ENCODE results near the gene AKT3. TPM values are rescaled to one million over a fixed set of nuclear protein-coding genes. Genes with fewer than 3 reads are reported as not detected.

The AKT3 gene
- total RNA-seq, 2 experiments from 2014 or later, result 31.7 to 34.6 TPM

DNA sequence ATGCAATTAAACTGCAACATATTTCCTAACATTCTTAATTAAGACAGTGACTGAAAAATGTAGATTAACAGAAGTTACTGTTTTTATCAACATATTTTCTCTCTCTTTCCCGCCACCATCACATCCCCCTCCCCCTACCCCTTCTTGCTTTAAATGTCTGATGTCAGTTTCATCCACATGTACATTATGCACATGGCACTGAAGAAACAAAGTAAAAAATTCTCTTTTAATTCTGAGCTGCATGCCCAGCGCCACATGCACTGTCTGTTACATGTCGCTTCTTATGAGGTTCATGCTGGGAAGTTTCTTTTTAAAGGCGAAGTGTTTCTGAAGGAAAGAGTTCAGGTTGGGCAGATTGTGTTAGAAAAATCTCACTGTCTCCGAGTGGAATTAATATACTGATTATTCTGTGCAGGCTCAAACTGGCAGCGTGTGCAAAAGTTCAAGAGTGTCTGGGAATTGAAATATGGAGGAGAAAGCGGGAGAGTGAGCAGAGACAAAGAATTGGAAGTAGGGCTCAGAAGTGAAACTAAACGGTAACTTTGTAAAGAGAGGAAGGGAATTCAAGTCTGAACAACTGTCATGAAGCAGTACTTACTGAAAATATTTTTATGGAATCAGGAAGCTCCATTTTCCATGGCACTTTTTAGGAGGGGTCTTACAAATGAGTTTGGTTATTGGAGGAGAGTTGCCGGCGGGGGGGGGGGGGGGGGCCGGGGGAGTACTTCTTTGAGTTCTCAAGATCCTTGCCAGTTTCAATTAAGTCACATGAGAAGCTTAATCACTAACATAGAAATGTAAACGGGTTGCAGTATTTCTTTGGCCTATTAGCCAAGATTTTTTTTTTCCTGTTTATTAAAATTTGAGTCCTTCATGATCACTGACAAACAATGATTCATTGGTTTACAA lies 376.6 kb downstream of the AKT3 start:
- no peaks in the 10 kb centered on the region for H3K36me3 Mint-ChIP-seq (ENCODE audit: low read depth)
- intact Hi-C loops (cut with micrococcal nuclease), result loop anchor here (10.0 kb wide), 1 partner anchor 271 kb away; no protein-coding TSS in a partner anchor
- peak overlapping the region; percentile 53 for H3K27ac Mint-ChIP-seq
- peak overlapping the region; percentile 73 for H3K4me3 Mint-ChIP-seq
- ChIA-PET CTCF (no interaction called here), POLR2A (no interaction called here)
- no peaks in the 10 kb centered on the region for H3K9me3 Mint-ChIP-seq
- no peak for TF ChIP-seq CTCF (IDR thresholded peaks at IDR 0.05)
- H3K27me3 Mint-ChIP-seq, result no peaks in the 10 kb centered on the region
- H3K4me1 Mint-ChIP-seq (ENCODE audit: low read depth), result peaks cover 10% of the 10 kb centered on the region
- no peak for DNase-seq
- no peak for ATAC-seq

DNA sequence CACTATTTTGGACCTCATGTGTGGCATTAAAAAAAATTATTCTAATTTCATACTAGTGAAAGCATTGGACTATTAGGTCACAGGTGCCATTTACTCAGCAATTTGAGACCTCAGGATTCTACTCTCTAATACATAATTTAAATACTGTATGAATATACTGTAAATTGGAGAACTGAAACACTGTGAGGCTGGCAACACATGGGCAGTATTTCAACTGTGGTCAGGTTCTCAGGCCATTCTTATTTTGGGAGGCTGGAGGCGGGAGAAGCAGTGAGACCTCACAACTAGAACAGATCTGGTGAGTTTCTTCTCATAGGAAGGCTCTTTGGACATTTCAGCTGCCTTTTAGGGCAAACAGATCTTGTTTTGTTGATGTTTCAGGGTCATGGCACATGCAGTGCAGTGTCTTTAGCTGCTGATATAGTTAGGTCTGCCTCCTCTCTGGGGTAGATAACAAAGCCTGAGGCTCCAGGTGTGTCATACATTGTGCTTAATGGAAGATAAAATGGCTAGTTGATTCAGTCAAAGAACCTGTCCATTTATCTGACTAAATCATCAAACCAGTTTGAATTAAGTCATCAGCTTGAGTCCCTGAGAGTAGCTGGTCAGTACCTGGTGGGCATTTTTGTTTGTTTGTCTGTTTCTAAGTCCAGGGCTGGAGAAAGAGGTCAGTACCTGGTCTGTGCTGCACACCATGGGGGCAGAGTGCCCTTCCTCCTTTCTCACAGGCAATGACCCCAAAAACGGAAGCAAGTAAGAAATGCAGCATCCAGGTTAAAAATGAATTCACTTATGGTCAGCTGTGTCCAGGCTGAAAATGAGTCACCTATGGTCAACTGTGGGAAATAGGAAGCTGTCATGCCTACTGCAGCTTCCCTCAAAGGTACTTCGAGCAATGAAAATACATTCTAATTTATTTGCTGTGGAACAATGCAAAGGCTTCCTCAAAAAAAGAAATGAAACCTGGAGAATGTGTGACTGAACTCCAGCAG lies 378.0 kb downstream of the AKT3 start:
- no peak overlapping the region for H3K27ac Mint-ChIP-seq
- peaks cover 10% of the 10 kb centered on the region for H3K4me1 Mint-ChIP-seq (ENCODE audit: low read depth)
- ChIA-PET POLR2A (no interaction called here), CTCF (interaction anchor here (1.3 kb wide), 2 partner anchors 14 to 128 kb away, joined by 3 to 4 read pairs; no protein-coding TSS in a partner anchor)
- H3K27me3 Mint-ChIP-seq, result no peaks in the 10 kb centered on the region
- no peaks in the 10 kb centered on the region for H3K9me3 Mint-ChIP-seq
- intact Hi-C loops (cut with micrococcal nuclease), result loop anchor here (10.0 kb wide), 1 partner anchor 273 kb away; no protein-coding TSS in a partner anchor
- DNase-seq, result no peak
- no peak for TF ChIP-seq CTCF (IDR thresholded peaks at IDR 0.05)
- no peaks in the 10 kb centered on the region for H3K36me3 Mint-ChIP-seq (ENCODE audit: low read depth)
- ATAC-seq, result no peak
- no peak overlapping the region for H3K4me3 Mint-ChIP-seq

GRCh38 chr1:243471026-243471685 lies 378.9 kb downstream of the AKT3 start:
- intact Hi-C loops (cut with micrococcal nuclease), result loop anchor here (10.0 kb wide), 1 partner anchor 274 kb away; no protein-coding TSS in a partner anchor
- H3K27me3 Mint-ChIP-seq, result no peaks in the 10 kb centered on the region
- DNase-seq (no peak), ATAC-seq (no peak)
- no peaks in the 10 kb centered on the region for H3K36me3 Mint-ChIP-seq (ENCODE audit: low read depth)
- POLR2A ChIA-PET, result no interaction called here
- H3K4me1 Mint-ChIP-seq (ENCODE audit: low read depth), result peaks cover 10% of the 10 kb centered on the region
- CTCF ChIA-PET, result interaction anchor here (1.3 kb wide), 1 partner anchor 128 kb away, joined by 3 read pairs; no protein-coding TSS in a partner anchor
- no peaks in the 10 kb centered on the region for H3K9me3 Mint-ChIP-seq
- no peak overlapping the region for H3K4me3 Mint-ChIP-seq
- no peak for TF ChIP-seq CTCF (IDR thresholded peaks at IDR 0.05)
- H3K27ac Mint-ChIP-seq, result no peak overlapping the region

- ChIA-PET CTCF (interaction anchor here (1.3 kb wide), 1 partner anchor 127 kb away, joined by 3 read pairs; no protein-coding TSS in a partner anchor), POLR2A (no interaction called here)
- H3K27ac Mint-ChIP-seq, result no peak overlapping the region
- intact Hi-C loops (cut with micrococcal nuclease), result loop anchor here (10.0 kb wide), 1 partner anchor 274 kb away; no protein-coding TSS in a partner anchor
- DNase-seq (no peak), ATAC-seq (no peak)
- no peaks in the 10 kb centered on the region for H3K9me3 Mint-ChIP-seq
- TF ChIP-seq CTCF (IDR thresholded peaks at IDR 0.05), result no peak
- no peaks in the 10 kb centered on the region for H3K27me3 Mint-ChIP-seq
- no peaks in the 10 kb centered on the region for H3K36me3 Mint-ChIP-seq (ENCODE audit: low read depth)
- no peak overlapping the region for H3K4me3 Mint-ChIP-seq
- H3K4me1 Mint-ChIP-seq (ENCODE audit: low read depth), result peaks cover 10% of the 10 kb centered on the region
These were observed 379.5 kb downstream of the AKT3 start for GRCh38 chr1:243470502-243470901.
